HG03196 (cell line): Measurements from ENCODE around the gene BANP.
"Not testable (repeated sequence)": the region's sequence is repeated elsewhere in the genome, so short reads cannot be mapped to it uniquely, and the experiment has no call there.

Experiments used
- ATAC-seq: cut with Tn5 transposase; IDR thresholded peaks from one replicate; pipeline ENCODE4 v1.9.1; 2021; ENCODE audit not compliant: unreplicated experiment

The BANP gene

DNA sequence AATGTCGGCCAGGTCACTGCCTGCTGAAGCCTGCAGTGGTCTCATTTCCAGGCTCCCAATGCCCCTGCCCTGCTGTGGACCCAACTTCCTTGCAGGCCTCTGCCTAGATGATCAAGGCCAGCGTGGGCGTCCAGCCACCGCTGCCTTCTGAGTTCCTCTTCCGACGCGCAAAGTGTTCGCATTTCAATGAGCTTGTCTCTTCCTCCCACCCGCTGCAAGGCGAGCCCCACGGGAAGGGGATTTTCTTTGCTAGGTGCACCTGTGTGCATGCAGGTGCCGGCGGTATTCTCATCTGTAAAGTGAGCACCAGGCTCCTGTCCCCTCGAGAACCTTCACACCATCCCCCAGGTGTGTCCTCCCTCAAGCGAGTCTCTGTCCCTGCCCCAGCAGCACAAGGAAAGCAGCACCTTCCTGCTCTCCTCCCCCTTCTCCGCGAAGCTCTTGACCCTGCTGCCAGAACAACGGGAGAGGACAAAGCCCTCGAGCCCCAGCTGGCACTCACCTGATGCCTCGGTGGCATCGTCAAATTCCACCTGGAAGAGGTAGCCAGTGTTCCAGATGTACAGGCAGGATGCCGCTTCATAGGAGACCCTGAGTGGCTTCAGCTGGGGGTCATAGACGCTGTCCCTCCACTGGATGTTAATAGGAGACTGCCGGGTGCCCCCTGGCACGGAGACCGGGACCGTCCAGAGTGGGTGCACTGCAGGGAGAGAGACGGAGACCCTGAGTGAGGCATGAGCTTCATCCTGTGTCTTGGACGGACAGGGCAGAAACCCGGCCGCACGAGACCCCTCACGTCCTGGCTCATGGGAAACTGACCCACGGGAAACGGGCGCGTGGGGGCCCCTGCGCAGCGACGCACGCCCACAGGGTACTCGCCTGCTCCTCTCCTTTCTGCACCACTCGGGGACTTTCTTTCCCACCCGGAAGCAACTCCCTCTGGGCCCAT lies 24.7 kb upstream of the BANP start:
- no peak for ATAC-seq

DNA sequence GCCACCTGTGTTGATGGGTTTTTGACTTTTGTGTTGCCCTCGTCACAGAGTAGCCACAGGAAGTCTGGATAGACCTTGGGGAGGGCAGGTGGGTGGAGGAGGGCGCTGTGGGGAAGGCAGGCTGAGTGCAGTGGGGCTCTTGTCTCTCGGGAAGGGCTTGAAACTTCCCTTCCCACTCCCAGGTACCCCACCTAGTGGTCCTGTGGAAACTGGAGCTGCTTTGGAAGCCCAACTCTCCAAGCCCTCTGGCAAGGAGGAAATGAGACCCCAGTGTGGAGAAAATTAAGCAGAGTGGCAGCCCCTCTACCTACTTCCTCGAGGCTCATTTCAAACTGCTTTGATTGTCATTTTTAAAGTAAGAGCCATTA lies 24.1 kb upstream of the BANP start:
- no peak for ATAC-seq

DNA sequence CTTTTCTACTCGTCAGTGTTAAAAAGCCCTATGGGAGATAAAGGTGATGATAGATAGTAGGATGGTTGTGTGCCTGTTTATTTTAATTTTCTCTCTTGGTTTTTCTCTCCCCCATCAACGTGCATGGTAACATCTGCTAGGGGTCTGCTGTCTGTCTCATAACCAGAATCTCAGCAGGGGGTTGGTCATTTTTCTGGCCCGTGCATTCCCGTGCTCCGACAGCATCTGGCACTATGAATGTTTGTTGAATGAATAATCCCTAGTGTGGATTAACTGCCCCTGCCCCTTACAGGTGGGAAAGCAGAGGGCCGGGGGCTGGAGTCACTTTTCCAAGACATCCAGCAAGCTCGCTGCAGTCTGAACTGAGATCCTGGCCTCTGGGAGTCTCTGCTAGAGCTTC lies 21.2 kb upstream of the BANP start:
- ATAC-seq = no peak

DNA sequence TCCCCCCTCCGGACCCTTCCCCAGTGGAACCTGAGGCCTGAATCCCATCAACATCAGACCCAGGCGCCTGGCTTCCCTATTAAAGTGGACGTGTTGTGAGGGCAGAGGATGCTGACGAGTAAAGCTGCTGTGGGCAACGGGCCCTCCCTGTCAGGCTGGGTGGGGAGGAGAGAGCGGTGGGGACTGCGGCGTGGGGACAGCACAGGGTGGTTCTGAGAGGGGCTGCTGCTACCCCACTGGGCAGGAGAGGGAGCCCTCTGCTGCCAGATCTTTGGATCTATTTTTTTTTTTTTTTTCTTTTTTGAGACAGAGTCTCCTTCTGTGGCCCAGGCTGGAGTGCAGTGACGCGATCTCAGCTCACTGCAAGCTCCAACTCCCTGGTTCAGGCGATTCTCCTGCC lies 20.8 kb upstream of the BANP start:
- ATAC-seq = no peak

DNA sequence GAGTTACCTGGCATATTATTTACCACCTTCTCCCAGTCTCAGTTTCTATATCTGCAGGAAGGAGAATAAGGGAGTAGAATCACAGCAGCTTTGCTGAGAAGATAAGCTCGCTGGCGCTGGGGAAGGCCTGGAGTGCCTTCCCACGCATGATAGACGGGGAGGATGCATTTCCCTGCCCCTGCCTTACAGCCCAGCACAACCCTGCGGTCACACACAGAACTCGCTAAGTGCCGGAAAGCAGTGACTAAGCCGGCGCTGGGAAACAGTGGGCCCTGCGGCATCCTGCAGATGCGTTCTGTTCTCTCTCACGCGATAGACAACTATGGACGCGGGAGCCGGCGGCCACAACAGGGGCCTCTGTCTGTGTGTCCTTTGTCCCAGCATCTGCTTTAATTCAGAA lies 19.7 kb upstream of the BANP start:
- ATAC-seq = no peak

DNA sequence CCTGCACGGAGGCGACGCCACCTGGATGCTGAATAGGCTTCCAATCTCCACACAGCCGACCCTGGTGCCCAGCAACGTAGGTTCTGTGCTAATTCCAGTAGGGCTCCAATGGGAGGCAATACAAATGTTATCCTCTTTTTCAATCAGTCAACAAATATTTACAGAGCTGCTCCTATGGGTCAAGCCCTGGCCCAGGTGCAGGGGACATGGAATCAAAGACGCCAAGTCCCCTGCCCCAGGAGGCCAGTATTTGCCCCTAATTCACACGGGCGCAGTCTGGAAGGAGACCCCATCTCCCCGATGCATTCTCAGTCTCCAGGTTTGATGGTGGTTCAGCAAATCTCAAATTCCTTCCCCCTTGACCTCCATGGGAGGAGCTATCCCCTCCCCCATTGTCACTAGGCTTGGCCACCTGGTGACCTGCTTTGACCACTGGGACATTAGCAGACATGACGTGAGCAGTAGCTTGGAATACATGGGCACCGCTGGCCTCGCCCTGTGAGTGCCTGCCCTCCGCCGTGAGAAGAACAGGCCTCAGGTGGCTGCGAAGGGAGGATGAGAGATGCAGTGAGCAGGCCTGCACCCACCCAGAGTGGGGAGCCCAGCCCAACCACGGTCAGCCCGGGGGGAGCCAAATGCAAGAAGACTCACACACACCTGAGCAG lies 18.6 kb upstream of the BANP start:
- ATAC-seq = not testable (repeated sequence)

DNA sequence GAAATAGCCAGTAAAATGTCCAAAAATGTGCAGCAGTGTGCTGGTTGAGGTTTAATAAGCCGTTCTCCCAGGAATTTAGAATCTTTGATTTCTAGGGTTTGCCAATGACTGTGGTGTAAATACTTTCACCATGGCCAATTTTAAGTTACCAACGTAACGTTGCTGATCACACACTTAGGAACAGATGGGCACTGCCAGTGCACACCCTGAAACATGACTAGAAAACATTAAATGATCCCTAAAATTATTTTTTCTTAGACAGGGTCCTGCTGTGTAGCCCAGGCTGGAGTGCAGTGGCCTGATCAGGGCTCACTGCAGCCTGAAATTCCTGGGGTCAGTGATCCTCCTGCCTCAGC lies 18.1 kb upstream of the BANP start:
- no peak for ATAC-seq

DNA sequence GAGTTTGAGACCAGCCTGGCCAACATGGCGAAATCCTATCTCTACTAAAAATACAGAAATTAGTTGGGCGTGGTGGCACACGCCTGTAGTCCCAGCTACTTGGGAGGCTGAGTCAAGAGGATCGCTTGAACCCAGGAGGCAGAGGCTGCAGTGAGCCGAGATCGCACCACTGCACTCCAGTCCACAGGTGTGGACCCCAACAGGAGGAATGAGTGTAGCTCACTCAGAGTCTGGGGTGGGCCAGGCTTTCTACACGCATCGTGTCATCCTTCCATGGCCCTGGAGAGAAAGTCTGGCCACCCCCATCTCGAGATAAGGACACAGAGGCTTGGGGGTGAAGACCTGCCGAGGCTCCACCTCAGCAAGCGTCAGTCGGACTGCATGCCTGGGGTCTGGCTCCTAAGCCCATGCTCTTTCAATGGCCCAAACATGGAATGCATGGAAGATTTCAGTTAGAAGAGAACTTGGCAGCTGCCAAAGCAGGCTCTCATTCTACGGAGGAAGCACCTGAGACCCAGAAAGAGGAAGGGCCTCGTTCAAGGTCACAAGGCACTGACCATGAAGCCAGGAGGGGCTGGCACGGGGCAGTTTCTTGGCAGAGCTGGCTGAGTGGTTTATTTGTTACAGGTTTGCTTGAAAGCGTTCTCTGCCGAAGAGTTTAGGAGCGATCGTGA lies 16.3 kb upstream of the BANP start:
- not testable (repeated sequence) for ATAC-seq

DNA sequence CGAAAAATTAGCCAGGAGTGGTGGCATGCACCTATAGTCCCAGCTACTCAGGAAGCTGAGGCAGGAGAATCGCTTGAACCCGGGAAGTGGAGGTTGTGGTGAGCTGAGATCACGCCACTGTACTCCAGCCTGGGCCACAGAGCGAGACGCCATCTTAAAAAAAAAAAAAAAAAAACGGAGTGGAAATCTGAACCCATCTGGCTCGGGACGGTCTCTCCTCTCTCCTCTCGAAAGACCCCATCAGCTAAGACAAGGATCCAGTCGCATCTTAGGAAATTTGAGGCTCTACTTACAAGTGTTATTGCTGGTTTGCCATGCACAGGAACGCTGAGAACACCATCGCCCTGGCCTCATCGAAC lies 15.2 kb upstream of the BANP start:
- ATAC-seq = not testable (repeated sequence)

DNA sequence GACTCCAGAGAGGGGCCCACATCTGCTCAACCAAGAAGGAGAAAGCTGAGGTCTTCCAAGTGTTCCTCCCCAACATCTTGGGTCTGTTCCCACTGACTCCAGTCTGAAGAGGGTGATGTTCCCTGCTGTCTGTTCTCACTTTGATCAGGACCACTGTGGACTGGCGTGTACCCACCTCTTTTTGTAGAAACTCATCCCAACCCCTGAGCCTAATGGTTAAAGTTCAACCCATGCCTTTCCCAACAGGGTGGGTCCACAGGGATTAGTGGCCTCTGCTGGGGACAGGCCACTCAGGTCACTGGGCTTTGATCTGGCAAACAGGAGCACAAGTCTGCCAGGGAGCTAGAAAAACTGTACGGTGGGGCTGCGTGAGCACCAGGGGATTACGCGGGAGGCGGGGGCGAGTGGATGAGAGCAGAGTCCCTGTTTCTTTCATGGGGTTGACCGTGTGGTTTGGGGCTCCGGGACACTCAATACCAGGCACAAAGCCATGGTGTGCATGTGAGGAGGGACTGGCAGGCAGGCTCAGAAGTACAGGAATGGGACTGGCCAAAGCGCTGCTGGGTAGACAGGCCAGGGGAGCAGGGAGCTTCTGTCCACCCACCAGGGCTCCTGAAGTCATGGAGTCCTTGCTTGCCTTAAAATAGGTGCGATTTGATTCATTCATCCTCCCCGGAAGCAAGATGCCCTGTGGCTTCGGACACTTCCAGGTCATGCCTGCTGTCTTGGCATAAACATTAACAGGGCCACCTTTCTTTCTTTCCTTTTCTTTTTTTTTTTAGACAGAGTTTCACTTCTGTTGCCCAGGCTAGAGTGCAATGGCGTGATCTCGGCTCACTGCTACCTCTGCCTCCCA lies 14.6 kb upstream of the BANP start, which contains the start of gene CA5A:
Gene CA5A, minus strand, starts transcription at position 155 of the 856 bp plus-strand sequence. Its CDS starts 79 bp downstream, at position 76.
- no peak for ATAC-seq

DNA sequence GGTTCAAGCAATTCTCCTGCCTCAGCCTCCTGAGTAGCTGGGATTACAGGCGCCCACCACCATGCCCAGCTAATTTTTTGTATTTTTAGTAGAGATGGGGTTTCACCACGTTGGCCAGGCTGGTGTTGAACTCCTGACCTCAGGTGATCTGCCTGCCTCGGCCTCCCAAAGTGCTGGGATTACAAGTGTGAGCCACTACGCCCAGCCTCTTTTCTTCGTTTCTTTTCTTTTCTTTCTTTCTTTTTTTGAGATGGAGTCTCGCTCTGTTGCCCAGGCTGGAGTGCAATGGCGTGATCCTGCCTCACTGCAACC lies 14.0 kb upstream of the BANP start:
- not testable (repeated sequence) for ATAC-seq

DNA sequence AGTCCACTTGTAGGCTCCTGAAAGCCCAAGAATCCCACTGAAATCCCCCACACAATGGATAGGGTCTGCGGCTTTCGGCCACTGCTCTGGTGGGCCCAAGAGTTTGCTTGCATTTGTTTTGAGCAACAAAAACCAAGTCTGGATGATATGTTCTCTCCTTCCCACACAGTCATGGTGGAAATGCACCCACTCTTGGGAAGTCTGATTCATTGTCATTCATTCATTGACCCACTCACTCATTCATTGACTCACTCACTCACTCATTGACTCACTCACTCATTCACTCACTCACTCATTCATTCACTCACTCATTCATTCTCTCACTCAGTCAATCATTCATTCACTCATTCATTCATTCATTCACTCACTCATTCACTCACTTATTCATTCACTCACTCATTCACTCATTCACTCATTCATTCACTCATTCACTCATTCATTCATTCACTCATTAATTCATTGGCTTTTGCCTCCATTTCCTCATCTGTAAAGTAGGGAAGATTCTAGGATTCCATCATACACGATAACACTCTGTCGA lies 12.8 kb upstream of the BANP start:
- ATAC-seq = no peak

DNA sequence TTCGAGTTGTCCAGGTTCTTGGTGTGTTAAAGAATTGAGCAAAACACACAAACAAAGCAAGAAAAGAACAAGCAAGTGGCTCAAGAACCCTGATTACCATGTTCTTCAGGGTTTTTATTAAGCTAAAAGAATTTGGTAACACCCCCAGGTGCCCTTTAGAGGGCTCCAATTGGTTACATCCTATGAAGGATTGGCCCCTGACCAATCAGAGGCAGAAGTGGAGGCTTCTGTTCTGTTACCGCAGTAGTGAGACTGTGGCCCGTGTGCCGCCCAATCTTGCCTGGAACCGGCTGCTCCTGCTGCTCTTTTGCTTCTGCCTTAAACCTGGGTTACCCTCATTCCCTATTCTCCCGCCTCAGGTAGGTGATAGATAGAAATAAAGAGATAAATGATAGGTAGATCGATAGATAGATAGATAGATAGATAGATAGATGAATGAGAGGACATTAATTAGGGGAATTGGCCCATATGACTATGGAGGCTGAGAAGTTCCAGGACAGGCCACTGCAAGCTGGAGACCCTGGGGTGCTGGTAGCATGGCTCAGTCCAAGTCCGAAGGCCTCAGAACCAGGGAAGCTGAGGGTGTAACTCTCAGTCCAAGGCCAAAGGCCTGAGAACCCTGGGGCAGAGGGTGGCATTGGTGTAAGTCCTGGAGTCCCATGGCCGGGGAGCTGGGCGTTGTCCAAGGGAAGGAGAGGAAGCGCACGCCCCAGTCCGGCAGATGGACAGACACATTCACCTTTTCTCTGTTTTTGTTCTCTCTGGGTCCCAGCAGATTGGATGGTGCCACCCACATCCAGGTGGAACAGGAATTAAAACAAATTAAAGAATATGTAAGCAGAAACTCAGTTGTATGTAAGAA lies 11.4 kb upstream of the BANP start:
- ATAC-seq = no peak

DNA sequence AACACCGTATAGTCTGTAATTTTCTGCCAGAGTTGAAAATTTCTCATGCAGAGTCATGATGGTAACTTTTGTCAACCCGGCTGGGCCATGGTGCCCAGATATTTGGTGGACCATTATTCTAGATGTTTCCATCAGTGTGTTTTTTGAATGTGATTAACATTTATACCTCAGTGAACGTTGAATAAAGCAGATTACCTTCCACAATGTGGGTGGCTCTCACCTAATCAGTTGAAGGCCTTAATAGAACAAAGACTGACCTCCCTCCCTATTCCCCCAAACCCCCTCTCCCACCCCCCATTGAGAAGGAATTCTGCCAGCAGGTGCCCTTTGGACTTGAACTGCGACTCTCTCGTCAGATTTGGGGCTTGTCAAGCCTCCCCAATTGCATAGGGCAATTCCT lies 8.6 kb upstream of the BANP start:
- no peak for ATAC-seq

DNA sequence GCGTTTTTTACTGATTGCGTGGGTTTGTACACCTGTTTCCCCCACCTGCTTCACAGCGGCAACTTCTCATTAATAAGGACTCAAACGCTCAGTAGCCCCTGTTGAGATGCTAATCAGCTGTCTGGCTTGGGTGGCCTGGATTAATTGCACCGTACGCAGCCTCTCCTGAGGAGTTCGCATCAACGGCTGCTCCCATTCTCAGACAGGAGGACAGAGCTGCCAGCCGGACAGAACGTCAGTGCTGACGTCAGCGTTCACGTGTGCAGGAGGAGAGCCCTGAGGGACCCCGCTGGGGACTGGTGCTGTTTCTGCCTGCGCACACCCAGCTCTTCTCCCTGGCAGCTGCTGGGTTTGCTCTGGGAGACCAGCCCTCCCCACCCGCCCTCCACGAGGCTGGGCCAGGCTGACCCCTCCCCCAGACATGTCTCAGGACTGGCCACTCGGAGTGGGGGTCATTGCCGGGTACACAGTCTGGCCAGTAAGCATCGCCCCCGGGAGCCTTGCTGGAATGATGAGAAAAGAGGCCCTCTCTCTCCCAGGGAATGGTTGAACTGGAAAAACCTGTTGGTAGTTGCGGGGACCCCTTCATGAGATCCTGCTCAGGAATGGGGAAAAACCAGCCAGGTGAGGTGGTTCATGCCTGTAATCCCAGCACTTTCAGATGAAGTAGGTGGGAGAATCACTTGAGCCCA lies 5.7 kb upstream of the BANP start:
- ATAC-seq = no peak

DNA sequence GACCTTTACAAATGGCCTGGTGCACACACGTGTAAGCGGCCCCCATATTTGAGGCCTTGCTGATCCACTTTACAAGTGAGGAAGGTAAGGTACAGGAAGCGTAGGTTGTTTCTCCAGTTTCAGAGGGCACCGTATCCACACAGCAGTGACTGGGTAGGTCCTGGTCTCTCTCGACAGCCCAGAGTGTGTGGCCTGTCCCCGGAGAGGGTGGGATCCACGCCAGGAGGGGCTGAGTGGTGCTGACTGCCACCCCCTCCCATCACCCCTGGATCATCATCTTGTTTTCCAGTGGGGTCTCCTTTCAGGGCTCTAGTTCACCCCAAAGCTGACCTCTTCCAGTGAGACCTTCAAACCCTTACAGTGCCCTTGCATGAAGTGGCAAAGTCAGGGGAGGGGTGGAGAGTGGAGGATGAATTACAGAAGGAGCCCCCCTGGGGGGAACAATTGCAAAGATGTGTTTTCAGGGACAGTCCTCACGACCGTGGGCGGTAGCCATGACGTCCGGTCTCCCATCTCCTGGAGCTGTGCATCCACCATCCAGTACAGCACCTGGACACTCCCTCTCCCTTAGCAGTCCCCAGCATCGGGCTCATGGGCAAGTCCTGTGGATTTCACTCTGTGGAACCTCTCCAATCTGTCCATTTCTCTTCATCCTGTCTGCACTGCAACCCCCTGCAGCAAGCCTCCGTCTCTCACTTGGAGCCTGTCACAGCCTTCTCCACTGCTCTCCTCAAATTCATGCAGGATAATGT lies 4.5 kb upstream of the BANP start:
- no peak for ATAC-seq

DNA sequence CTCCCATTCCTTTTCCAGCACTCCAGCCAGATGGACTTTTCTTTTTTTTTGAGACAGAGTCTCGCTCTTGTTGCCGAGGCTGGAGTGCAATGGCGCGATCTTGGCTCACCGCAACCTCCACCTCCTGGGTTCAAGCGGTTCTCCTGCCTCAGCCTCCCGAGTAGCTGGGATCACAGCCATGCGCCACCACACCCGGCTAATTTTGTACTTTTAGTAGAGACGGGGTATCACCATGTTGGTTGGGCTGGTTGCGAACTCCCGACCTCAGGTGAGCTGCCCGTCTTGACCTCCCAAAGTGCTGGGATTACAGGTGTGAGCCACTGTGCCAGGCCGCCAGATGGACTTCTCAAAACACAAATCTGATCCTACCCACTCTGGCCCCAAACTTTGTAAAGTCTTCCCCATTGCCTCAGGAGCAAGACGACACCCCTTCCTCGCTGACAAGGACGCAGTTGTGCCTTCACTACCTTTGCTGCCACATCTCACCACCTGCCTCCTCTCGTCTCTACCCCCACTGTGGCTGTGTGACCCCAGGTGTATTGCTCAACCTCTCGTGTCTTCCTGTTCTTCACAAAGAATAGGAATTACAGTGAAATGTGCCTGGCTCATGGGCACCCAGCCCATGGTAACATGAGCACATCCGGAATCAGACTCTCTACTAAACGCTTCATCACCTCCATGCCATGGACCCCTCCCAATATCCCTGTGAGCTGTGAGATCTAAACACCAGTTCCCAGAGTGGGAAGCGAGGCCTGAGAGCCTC lies 3.7 kb upstream of the BANP start:
- ATAC-seq = no peak

DNA sequence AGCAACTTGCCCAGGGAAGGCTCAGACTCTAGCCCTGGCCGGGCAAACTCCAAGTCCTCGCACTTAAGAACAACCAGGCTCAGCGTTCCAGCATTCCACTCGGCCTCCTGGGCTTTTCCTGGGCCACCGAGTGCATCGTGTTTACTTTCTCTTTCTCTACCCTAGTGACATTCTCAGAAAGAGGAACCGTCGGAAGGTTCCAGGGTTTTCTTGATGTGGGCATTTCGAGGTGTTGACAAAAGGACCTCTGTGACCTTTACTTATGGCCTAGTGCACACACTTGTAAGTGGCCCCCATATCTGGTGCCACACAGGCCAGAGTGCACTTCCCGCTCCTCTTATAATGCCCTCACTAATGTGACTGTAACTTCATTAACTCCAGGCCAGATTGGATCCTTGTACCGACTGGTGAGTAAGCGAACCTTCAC lies 3.1 kb upstream of the BANP start:
- ATAC-seq = no peak
